Measurements from ENCODE around the gene DPH2.

Gene DPH2

GRCh38 chr1:44000122-44000665 is 30.4 kb downstream of the DPH2 start:
- no peak for DNase-seq (ENCODE audit: low read depth)

GRCh38 chr1:44002165-44002564 is 32.4 kb downstream of the DPH2 start:
- no peak for DNase-seq (ENCODE audit: low read depth)

- no peak for DNase-seq (ENCODE audit: low read depth)
These were observed 32.9 kb downstream of the DPH2 start for GRCh38 chr1:44002606-44003157.

- DNase-seq (ENCODE audit: low read depth), result no peak
These were observed 38.4 kb downstream of the DPH2 start for GRCh38 chr1:44008259-44008658.

- DNase-seq (ENCODE audit: low read depth), result no peak
These were observed 41.2 kb downstream of the DPH2 start for GRCh38 chr1:44010935-44011471.

GRCh38 chr1:44012404-44012803 is 42.6 kb downstream of the DPH2 start:
- DNase-seq (ENCODE audit: low read depth), result no peak

GRCh38 chr1:44012941-44013609 is 43.3 kb downstream of the DPH2 start:
- DNase-seq (ENCODE audit: low read depth), result no peak

- DNase-seq (ENCODE audit: low read depth), result no peak
These were observed 44.1 kb downstream of the DPH2 start for GRCh38 chr1:44013949-44014348.

GRCh38 chr1:44014365-44015104 is 44.7 kb downstream of the DPH2 start:
- DNase-seq (ENCODE audit: low read depth), result no peak

- DNase-seq (ENCODE audit: low read depth), result no peak
These were observed 45.4 kb downstream of the DPH2 start for GRCh38 chr1:44015206-44015605.

- no peak for DNase-seq (ENCODE audit: low read depth)
These were observed 46.5 kb downstream of the DPH2 start for GRCh38 chr1:44016041-44016889.

GRCh38 chr1:44016890-44017400 is 47.1 kb downstream of the DPH2 start:
- DNase-seq (ENCODE audit: low read depth), result no peak

GRCh38 chr1:44019466-44019948 is 49.7 kb downstream of the DPH2 start:
- no peak for DNase-seq (ENCODE audit: low read depth)

GRCh38 chr1:44020464-44020863 is 50.7 kb downstream of the DPH2 start:
- no peak for DNase-seq (ENCODE audit: low read depth)

GRCh38 chr1:44021156-44021555 is 51.3 kb downstream of the DPH2 start:
- DNase-seq (ENCODE audit: low read depth), result no peak

- DNase-seq (ENCODE audit: low read depth), result no peak
These were observed 51.9 kb downstream of the DPH2 start for GRCh38 chr1:44021581-44022321.

Data from stimulated activated CD8-positive, alpha-beta memory T cell treated with anti-CD3 and anti-CD28 coated beads, Interleukin-15, amount 100 ng/mL, for 24 hours (primary cell).